ENCODE measurements around the gene TAOK3. TPM values are rescaled to one million over a fixed set of nuclear protein-coding genes. Genes with fewer than 3 reads are reported as not detected.
"Not testable (repeated sequence)": the region's sequence is repeated elsewhere in the genome, so short reads cannot be mapped to it uniquely, and the experiment has no call there.

TAOK3 gene
- total and polyA plus RNA-seq, 4 donors, result 6.7 to 28.6 (median 19.5) TPM

DNA sequence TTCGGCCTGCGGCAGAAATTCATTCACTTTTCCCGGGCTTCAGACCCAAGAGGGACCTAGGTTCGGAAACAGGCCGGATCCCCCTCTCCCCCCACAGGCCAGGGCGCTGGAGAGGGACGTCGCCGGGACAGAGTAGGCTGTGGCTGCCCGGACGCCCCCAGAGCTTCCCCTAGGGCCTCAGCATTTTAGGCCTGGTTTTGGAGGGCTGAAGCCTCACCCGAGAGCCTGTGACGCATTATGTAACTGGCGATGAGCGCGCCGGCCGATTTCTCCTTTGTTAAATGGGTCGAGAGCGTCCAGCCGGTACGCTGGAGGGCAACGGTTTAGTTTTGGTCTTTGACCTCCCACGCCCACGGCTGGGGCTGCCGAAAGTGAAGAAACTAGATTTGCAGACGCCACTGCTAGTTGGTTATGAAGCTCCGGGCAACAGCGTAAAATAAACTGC lies 236.1 kb downstream of the TAOK3 start (continued):
- TF ChIP-seq, protein P1, sequence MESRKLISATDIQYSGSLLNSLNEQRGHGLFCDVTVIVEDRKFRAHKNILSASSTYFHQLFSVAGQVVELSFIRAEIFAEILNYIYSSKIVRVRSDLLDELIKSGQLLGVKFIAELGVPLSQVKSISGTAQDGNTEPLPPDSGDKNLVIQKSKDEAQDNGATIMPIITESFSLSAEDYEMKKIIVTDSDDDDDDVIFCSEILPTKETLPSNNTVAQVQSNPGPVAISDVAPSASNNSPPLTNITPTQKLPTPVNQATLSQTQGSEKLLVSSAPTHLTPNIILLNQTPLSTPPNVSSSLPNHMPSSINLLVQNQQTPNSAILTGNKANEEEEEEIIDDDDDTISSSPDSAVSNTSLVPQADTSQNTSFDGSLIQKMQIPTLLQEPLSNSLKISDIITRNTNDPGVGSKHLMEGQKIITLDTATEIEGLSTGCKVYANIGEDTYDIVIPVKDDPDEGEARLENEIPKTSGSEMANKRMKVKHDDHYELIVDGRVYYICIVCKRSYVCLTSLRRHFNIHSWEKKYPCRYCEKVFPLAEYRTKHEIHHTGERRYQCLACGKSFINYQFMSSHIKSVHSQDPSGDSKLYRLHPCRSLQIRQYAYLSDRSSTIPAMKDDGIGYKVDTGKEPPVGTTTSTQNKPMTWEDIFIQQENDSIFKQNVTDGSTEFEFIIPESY (IDR thresholded peaks at IDR 0.05), result peak; percentile 61
- TF ChIP-seq, protein P2, sequence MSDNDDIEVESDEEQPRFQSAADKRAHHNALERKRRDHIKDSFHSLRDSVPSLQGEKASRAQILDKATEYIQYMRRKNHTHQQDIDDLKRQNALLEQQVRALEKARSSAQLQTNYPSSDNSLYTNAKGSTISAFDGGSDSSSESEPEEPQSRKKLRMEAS (IDR thresholded peaks at IDR 0.05), result peak; percentile 62
- TF ChIP-seq NR2F2 (IDR thresholded peaks at IDR 0.05) (peak; percentile 69), FOXA2 (IDR thresholded peaks at IDR 0.05) (no peak), HNF4G (IDR thresholded peaks at IDR 0.05) (peak; percentile 39), RXRA (IDR thresholded peaks at IDR 0.05) (peak; percentile 81 to 91)

DNA sequence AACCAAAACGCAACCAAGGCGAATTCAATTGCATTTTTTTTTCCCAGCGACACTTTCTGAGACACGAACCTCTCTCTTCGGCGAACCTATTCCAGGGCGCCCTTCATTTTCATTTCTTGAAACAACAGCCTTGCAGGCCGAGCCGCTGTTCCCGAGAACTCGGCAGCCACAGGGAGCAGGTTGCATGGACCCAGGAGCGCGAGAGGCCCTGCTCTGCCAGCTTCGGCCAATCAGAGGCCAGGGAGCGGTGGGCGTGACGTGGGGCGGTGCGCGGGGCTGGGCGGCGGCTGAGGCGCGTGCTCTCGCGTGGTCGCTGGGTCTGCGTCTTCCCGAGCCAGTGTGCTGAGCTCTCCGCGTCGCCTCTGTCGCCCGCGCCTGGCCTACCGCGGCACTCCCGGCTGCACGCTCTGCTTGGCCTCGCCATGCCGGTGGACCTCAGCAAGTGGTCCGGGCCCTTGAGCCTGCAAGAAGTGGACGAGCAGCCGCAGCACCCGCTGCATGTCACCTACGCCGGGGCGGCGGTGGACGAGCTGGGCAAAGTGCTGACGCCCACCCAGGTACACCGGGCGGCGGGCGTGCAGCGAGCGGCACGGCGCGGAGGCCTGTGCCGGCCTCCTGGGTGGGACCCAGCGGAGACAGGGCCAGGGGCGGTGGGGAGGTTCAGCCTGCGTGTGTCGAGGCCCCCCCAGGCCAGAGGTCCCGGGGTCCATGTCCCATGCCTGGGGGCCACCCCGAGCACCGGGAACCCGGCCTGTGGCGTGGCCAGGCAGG lies 236.7 kb downstream of the TAOK3 start, which contains the start of gene PEBP1:
Gene PEBP1, plus strand, starts transcription at position 337 of the 771 bp plus-strand sequence. Its CDS starts 86 bp downstream, at position 423.
- peaks cover 3 to 49% (median 33%) of the 10 kb centered on the region in 4 donors for H3K4me1 ChIP-seq (ENCODE audit: control insufficient read depth in 4 of 4, insufficient read depth in 4 of 4, low read length in 3 of 4)
- peaks cover 1 to 17% (median 13%) of the 10 kb centered on the region in 4 donors for H3K36me3 ChIP-seq (ENCODE audit: control insufficient read depth in 4 of 4, insufficient read depth in 3 of 4, low read depth in 1 of 4, low read length in 3 of 4)
- TF ChIP-seq YY1 (IDR thresholded peaks at IDR 0.05), result peak; percentile 76
- TF ChIP-seq, protein P2 (IDR thresholded peaks at IDR 0.05), result no peak
- peak; percentile 77 for TF ChIP-seq SP1 (IDR thresholded peaks at IDR 0.05)
- peak in 1 of 2 donors; percentile 14 for TF ChIP-seq RAD21 (IDR thresholded peaks at IDR 0.05)
- peak; percentile 39 to 40 for TF ChIP-seq HNF4A (conservative IDR thresholded peaks at IDR 0.05)
- TF ChIP-seq, protein P3, sequence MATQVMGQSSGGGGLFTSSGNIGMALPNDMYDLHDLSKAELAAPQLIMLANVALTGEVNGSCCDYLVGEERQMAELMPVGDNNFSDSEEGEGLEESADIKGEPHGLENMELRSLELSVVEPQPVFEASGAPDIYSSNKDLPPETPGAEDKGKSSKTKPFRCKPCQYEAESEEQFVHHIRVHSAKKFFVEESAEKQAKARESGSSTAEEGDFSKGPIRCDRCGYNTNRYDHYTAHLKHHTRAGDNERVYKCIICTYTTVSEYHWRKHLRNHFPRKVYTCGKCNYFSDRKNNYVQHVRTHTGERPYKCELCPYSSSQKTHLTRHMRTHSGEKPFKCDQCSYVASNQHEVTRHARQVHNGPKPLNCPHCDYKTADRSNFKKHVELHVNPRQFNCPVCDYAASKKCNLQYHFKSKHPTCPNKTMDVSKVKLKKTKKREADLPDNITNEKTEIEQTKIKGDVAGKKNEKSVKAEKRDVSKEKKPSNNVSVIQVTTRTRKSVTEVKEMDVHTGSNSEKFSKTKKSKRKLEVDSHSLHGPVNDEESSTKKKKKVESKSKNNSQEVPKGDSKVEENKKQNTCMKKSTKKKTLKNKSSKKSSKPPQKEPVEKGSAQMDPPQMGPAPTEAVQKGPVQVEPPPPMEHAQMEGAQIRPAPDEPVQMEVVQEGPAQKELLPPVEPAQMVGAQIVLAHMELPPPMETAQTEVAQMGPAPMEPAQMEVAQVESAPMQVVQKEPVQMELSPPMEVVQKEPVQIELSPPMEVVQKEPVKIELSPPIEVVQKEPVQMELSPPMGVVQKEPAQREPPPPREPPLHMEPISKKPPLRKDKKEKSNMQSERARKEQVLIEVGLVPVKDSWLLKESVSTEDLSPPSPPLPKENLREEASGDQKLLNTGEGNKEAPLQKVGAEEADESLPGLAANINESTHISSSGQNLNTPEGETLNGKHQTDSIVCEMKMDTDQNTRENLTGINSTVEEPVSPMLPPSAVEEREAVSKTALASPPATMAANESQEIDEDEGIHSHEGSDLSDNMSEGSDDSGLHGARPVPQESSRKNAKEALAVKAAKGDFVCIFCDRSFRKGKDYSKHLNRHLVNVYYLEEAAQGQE (IDR thresholded peaks at IDR 0.05), result peak; percentile 68
- TF ChIP-seq, protein P4, sequence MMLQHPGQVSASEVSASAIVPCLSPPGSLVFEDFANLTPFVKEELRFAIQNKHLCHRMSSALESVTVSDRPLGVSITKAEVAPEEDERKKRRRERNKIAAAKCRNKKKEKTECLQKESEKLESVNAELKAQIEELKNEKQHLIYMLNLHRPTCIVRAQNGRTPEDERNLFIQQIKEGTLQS (IDR thresholded peaks at IDR 0.05), result no peak
- peak; percentile 82 for TF ChIP-seq TAF1 (conservative IDR thresholded peaks at IDR 0.05)
- TF ChIP-seq JUND (IDR thresholded peaks at IDR 0.05), result no peak
- peak within 1 kb of the TSS; percentile 90 to 96 for H3K27ac ChIP-seq (ENCODE audit: low read depth in 1 of 2, low read length in 2 of 2)
- DNase-seq (ENCODE audit: low spot score), result peak; percentile 93
- H3K27me3 ChIP-seq (ENCODE audit: control insufficient read depth in 4 of 4, insufficient read depth in 4 of 4, low read length in 3 of 4), result no peaks in the 10 kb centered on the region
- peak within 1 kb of the TSS; percentile 73 to 96 (median 81) for H3K4me3 ChIP-seq (ENCODE audit: low read depth in 1 of 3, low read length in 3 of 3)
- H3K9me3 ChIP-seq (ENCODE audit: control insufficient read depth in 4 of 4, low read length in 3 of 4), result no peaks in the 10 kb centered on the region
- peak within 1 kb of the TSS; percentile 87 to 95 for H3K9ac ChIP-seq (ENCODE audit: low read depth in 1 of 2, low read length in 2 of 2)
- WGBS, result under 1% methylated on average over 70 of the region's 70 CpGs

DNA sequence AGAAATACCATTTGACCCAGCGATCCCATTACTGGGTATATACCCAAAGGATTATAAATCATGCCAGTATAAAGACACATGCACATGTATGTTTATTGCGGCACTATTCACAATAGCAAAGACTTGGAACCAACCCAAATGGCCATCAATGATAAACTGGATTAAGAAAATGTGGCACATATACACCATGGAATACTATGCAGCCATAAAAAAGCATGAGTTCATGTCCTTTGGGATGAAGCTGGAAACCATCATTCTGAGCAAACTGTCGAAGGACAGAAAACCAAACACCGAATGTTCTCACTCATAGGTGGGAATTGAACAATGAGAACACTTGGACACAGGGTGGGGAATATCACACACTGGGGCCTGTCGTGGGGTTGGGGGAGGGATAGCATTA lies 243.3 kb downstream of the TAOK3 start:
- WGBS, result 98% methylated on average over 5 of the region's 5 CpGs
- H3K9ac ChIP-seq (ENCODE audit: low read depth in 1 of 2, low read length in 2 of 2); DNase-seq (ENCODE audit: low spot score); H3K36me3 ChIP-seq (ENCODE audit: control insufficient read depth in 4 of 4, insufficient read depth in 3 of 4, low read depth in 1 of 4, low read length in 3 of 4); H3K27me3 ChIP-seq (ENCODE audit: control insufficient read depth in 4 of 4, insufficient read depth in 4 of 4, low read length in 3 of 4); H3K9me3 ChIP-seq (ENCODE audit: control insufficient read depth in 4 of 4, low read length in 3 of 4); H3K4me3 ChIP-seq (ENCODE audit: low read depth in 1 of 3, low read length in 3 of 3); H3K27ac ChIP-seq (ENCODE audit: low read depth in 1 of 2, low read length in 2 of 2): not testable (repeated sequence)
- H3K4me1 ChIP-seq (ENCODE audit: control insufficient read depth in 4 of 4, insufficient read depth in 4 of 4, low read length in 3 of 4), result peaks cover 11 to 39% (median 29%) of the 10 kb centered on the region in 4 donors
